Lower lobe of right lung (tissue), 2 donors: ENCODE data around the gene TRIP11. TPM values are rescaled to one million over a fixed set of nuclear protein-coding genes. Genes with fewer than 3 reads are reported as not detected.
"Not testable (repeated sequence)": the region's sequence is repeated elsewhere in the genome, so short reads cannot be mapped to it uniquely, and the experiment has no call there.

Experiments used
- ATAC-seq, 2 donors: fragments of 200-7000 bp; cut with Tn5 transposase; one replicate each; pipeline ENCODE4 v1.9.1; 2020 to 2022; ENCODE audit warnings: mild to moderate bottlenecking in 2 of 2, moderate library complexity in 2 of 2
- DNase-seq: peaks from one replicate; pipeline ENCODE4 v3.0.0-alpha.2; 2020
- H3K27ac ChIP-seq: fragments of 200-600 bp; one replicate; pipeline ENCODE4 v1.8.0; 2022
- H3K27me3 ChIP-seq: fragments of 200-600 bp; one replicate; pipeline ENCODE4 v1.8.0; 2022; ENCODE audit warnings: low read depth
- H3K36me3 ChIP-seq: fragments of 200-600 bp; one replicate; pipeline ENCODE4 v1.8.0; 2022; ENCODE audit warnings: mild to moderate bottlenecking
- H3K4me1 ChIP-seq: fragments of 200-600 bp; one replicate; pipeline ENCODE4 v1.8.0; 2022
- H3K4me3 ChIP-seq: fragments of 200-600 bp; one replicate; pipeline ENCODE4 v1.8.0; 2022; ENCODE audit warnings: mild to moderate bottlenecking
- H3K9me3 ChIP-seq: fragments of 200-600 bp; one replicate; pipeline ENCODE4 v1.8.0; 2022
- intact Hi-C: fragments of 100-400 bp; cut with DNase I; formaldehyde crosslinking; loops from one replicate; pipeline ENCODE4 v1.11.0; 2022
- long read RNA-seq: library from polyadenylated mRNA; unstranded; transcript quantifications from one replicate; pipeline ENCODE4 v2.0.0, GENCODE V29; 2021
- total RNA-seq: library from RNA; stranded (reverse); fragmentation: NEBNext Ultra II Directional; extraction: Animal tissue kit (Norgen Biotek cat#: 25700); gene quantifications from one replicate; pipeline ENCODE4 v1.2.1, GENCODE V29; 2021
- TF ChIP-seq, protein P1 (sequence below): fragments of 200-600 bp; IDR thresholded peaks from one replicate; pipeline ENCODE4 v1.8.0; 2022; ENCODE audit warnings: antibody characterized with exemption, mild to moderate bottlenecking
- donor health status: DM: no; HTN: yes; CAD: no; lungs with severe emphysema.

The TRIP11 gene
- 62.6 TPM for total RNA-seq
- long read RNA-seq, full-length matches to known transcripts, result 1 of 45 reads
- long read RNA-seq, partial matches to known transcripts, result 31 of 45 reads
- long read RNA-seq, other reads (novel, unspliced or antisense), result 13 of 45 reads

GRCh38 chr14:92039719-92040430, at the start of gene TRIP11:
Gene TRIP11, minus strand, starts transcription at chr14:92040059. Its CDS starts 374 bp downstream, at chr14:92039685.
- Histone ChIP-seq H3K27ac (peak within 1 kb of the TSS; percentile 99), H3K36me3 (peaks cover 5% of the 10 kb centered on the region), H3K27me3 (no peaks in the 10 kb centered on the region), H3K4me3 (peak within 1 kb of the TSS; percentile 88), H3K9me3 (no peaks in the 10 kb centered on the region), H3K4me1 (peaks cover 46% of the 10 kb centered on the region)
- ATAC-seq (peak; percentile 100), DNase-seq (peak; percentile 97)
- intact Hi-C loops, result no loop called here
- TF ChIP-seq, protein P1, sequence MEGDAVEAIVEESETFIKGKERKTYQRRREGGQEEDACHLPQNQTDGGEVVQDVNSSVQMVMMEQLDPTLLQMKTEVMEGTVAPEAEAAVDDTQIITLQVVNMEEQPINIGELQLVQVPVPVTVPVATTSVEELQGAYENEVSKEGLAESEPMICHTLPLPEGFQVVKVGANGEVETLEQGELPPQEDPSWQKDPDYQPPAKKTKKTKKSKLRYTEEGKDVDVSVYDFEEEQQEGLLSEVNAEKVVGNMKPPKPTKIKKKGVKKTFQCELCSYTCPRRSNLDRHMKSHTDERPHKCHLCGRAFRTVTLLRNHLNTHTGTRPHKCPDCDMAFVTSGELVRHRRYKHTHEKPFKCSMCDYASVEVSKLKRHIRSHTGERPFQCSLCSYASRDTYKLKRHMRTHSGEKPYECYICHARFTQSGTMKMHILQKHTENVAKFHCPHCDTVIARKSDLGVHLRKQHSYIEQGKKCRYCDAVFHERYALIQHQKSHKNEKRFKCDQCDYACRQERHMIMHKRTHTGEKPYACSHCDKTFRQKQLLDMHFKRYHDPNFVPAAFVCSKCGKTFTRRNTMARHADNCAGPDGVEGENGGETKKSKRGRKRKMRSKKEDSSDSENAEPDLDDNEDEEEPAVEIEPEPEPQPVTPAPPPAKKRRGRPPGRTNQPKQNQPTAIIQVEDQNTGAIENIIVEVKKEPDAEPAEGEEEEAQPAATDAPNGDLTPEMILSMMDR, result no peak

DNA sequence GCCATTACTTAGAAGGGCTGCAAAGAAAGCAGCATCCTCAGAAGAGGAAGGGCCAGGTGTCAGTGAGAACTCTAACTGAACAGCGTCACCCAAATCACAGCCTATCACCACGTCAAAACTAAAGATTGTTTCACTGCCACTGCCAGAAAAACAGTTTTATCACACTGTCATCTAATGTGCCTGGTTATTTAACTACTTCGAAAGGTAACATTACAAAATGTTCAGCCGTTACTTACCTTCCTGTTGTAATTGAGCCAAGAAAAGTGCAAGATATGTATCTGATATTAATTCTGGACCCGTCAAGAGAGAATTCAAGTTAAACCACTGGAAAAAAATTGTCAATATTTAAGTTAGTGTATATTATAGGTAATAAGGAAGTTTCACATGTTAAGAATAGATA, 48.6 kb upstream of the TRIP11 start:
- intact Hi-C loops, result no loop called here
- no peak for ATAC-seq
- no peak overlapping the region for H3K27ac ChIP-seq
- TF ChIP-seq, protein P1, result no peak
- H3K4me1 ChIP-seq, result no peaks in the 10 kb centered on the region
- DNase-seq, result no peak
- no peaks in the 10 kb centered on the region for H3K27me3 ChIP-seq
- no peak overlapping the region for H3K4me3 ChIP-seq
- no peaks in the 10 kb centered on the region for H3K9me3 ChIP-seq
- H3K36me3 ChIP-seq, result peaks cover 80% of the 10 kb centered on the region

GRCh38 chr14:92074555-92074954, 34.7 kb upstream of the TRIP11 start:
- Histone ChIP-seq H3K4me1 (no peaks in the 10 kb centered on the region), H3K4me3 (no peak overlapping the region), H3K27me3 (no peaks in the 10 kb centered on the region), H3K36me3 (peaks cover 88% of the 10 kb centered on the region), H3K9me3 (no peaks in the 10 kb centered on the region), H3K27ac (no peak overlapping the region)
- intact Hi-C loops, result no loop called here
- TF ChIP-seq, protein P1, result no peak
- no peak for DNase-seq
- ATAC-seq, result peak in 1 of 2 donors; percentile 43

DNA sequence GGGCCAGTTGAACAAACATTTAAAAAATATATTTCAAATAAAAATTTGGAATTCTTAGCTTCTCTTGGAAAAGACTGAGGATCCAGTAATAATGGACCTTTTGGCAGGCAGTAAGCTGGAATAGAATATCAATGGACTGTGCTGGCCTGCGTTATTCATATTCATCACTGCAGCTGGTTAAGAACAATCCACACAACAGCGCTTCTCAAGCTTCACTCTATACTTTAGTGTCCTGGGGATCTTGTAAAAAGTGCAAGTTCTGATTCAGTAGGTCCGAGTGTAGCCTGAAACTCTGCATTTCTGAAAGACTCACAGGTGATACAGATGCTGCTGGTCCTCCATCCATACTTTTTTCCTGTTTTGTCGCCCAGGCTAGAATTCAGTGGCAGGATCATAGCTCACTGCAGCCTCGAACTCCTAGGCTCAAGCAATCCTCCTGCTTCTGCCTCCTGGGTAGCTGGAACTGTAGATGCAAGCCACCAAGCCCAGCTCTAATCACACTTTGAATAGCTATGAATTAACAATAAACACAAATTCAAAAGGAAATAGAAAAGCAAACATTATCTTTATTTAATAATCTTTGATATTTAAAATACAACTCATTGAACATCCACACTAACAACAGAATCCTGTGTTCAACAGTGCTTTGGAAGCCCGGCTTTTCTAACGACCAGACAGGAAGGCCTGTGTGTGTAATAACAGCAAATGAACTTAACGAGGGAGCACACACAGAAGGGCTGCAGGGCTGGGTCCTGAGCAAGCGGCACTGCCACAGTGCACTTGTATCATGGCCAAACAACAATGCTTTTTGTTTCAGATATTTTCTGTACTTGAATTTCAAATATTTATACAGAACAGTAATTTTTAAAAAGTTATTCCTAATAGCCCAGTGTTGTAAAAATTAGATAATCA, 18.4 kb upstream of the TRIP11 start:
- H3K36me3 ChIP-seq, result peaks cover 14% of the 10 kb centered on the region
- no peak overlapping the region for H3K4me3 ChIP-seq
- no peaks in the 10 kb centered on the region for H3K4me1 ChIP-seq
- no peaks in the 10 kb centered on the region for H3K9me3 ChIP-seq
- TF ChIP-seq, protein P1, result no peak
- intact Hi-C loops, result no loop called here
- H3K27me3 ChIP-seq, result no peaks in the 10 kb centered on the region
- DNase-seq (no peak), ATAC-seq (no peak)
- H3K27ac ChIP-seq, result no peak overlapping the region

GRCh38 chr14:92049781-92050180, 9.9 kb upstream of the TRIP11 start:
- H3K4me3 ChIP-seq, result no peak overlapping the region
- no peaks in the 10 kb centered on the region for H3K27me3 ChIP-seq
- no peaks in the 10 kb centered on the region for H3K36me3 ChIP-seq
- no peak overlapping the region for H3K27ac ChIP-seq
- intact Hi-C loops, result no loop called here
- no peaks in the 10 kb centered on the region for H3K9me3 ChIP-seq
- DNase-seq (no peak), ATAC-seq (no peak)
- TF ChIP-seq, protein P1, result no peak
- no peaks in the 10 kb centered on the region for H3K4me1 ChIP-seq

DNA sequence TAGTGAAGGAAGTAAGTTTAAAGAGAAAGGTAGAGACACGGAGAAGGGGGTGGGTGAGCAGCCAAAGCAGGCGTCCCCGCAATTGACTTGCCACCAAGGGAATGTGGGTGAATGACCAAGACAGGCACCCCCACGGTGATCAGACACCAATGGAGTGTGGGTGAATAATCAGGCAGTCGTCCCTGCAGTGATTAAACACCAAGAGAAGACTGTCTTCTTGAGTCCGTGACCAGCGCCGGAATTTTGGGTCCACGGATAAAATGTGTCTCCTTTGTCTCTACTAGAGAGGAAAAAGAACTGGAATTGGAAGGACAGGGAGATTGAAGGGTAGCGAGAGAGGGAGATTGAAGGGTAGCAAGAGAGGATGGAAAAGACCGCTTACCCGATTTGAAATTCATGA, 9.4 kb upstream of the TRIP11 start:
- ATAC-seq, H3K36me3 ChIP-seq: not testable (repeated sequence)

DNA sequence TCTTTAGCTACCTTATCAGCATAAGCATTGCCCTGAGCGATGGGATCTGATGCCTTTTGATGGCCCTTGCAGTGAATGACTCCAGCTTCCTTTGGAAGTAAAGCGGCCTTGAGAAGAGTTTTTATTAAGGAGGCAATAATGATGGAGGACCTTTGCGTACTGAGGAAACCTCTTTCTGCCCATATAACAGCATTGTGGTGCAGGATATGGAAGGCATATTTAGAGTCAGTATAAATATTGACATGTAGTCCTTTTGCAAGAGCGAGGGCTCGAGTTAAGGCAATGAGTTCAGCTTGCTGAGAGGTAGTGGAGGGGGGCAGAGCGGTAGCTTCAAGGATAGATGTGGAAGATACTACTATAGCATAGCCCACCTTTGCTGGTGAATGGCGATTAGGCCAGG, 6.0 kb upstream of the TRIP11 start:
- H3K36me3 ChIP-seq, DNase-seq, intact Hi-C loops, H3K27me3 ChIP-seq, ATAC-seq, H3K4me3 ChIP-seq, H3K27ac ChIP-seq, H3K4me1 ChIP-seq, H3K9me3 ChIP-seq: not testable (repeated sequence)

More for the DNA sequence above, 9.4 kb upstream of the TRIP11 start:
- H3K27me3 ChIP-seq, H3K9me3 ChIP-seq, DNase-seq, H3K4me1 ChIP-seq, intact Hi-C loops, H3K4me3 ChIP-seq, H3K27ac ChIP-seq: not testable (repeated sequence)

GRCh38 chr14:92041766-92042165, 1.9 kb upstream of the TRIP11 start:
- H3K36me3 ChIP-seq, intact Hi-C loops, H3K27ac ChIP-seq, DNase-seq, H3K4me3 ChIP-seq, ATAC-seq, H3K9me3 ChIP-seq, H3K27me3 ChIP-seq: not testable (repeated sequence)
- H3K4me1 ChIP-seq, result peaks cover 29% of the 10 kb centered on the region
